Esophagus squamous epithelium (tissue), 4 donors: Measurements from ENCODE around the gene C12orf57.

Experiments
- POLR2A ChIP-seq, 4 donors: fragments of 450-650 bp; IDR thresholded peaks; one replicate each; pipeline ENCODE4 v1.6.1; 2017; ENCODE audit warnings: antibody characterized with exemption in 4 of 4, mild to moderate bottlenecking in 4 of 4, moderate library complexity in 3 of 4
- TF ChIP-seq, protein P1 (sequence below), 6 experiments: fragments of 450-650 bp in 4 of 6; fragments of 200-600 bp in 2 of 6; sonication (generic) in 2 of 6; IDR thresholded peaks; one replicate each; pipeline ENCODE4 v1.5.1; 2016 to 2019; ENCODE audit warnings: antibody characterized with exemption in 6 of 6, mild to moderate bottlenecking in 4 of 6, moderate library complexity in 4 of 6

- TF ChIP-seq, protein P1, sequence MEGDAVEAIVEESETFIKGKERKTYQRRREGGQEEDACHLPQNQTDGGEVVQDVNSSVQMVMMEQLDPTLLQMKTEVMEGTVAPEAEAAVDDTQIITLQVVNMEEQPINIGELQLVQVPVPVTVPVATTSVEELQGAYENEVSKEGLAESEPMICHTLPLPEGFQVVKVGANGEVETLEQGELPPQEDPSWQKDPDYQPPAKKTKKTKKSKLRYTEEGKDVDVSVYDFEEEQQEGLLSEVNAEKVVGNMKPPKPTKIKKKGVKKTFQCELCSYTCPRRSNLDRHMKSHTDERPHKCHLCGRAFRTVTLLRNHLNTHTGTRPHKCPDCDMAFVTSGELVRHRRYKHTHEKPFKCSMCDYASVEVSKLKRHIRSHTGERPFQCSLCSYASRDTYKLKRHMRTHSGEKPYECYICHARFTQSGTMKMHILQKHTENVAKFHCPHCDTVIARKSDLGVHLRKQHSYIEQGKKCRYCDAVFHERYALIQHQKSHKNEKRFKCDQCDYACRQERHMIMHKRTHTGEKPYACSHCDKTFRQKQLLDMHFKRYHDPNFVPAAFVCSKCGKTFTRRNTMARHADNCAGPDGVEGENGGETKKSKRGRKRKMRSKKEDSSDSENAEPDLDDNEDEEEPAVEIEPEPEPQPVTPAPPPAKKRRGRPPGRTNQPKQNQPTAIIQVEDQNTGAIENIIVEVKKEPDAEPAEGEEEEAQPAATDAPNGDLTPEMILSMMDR (IDR thresholded peaks at IDR 0.05): no peak
- TF ChIP-seq POLR2A (IDR thresholded peaks at IDR 0.05): no peak
Observed at GRCh38 chr12:6979021-6979420, 35.2 kb downstream of the C12orf57 start.
